HG03442 (cell line): Measurements from ENCODE around the gene MIF4GD.
"Not testable (repeated sequence)": the region's sequence is repeated elsewhere in the genome, so short reads cannot be mapped to it uniquely, and the experiment has no call there.

Experiments used
- ATAC-seq: cut with Tn5 transposase; IDR thresholded peaks from one replicate; pipeline ENCODE4 v1.9.1; 2021; ENCODE audit warnings: mild to moderate bottlenecking, moderate library complexity; ENCODE audit not compliant: unreplicated experiment

The MIF4GD gene

GRCh38 chr17:75289115-75289831, 18.2 kb upstream of the MIF4GD start, which contains the start of gene SLC25A19:
Gene SLC25A19 (minus strand): TSS chr17:75289433. CDS start chr17:75286764, 2,669 bp downstream.
- ATAC-seq = peak; percentile 88

- peak; percentile 12 for ATAC-seq
These were observed 17.7 kb upstream of the MIF4GD start for GRCh38 chr17:75288770-75289114.

- ATAC-seq = no peak
These were observed 17.3 kb upstream of the MIF4GD start for GRCh38 chr17:75288359-75288758.

GRCh38 chr17:75287221-75287620, 16.2 kb upstream of the MIF4GD start:
- no peak for ATAC-seq

GRCh38 chr17:75285123-75285522, 14.1 kb upstream of the MIF4GD start:
- ATAC-seq = no peak

- not testable (repeated sequence) for ATAC-seq
These were observed 9.2 kb upstream of the MIF4GD start for GRCh38 chr17:75280189-75280588.

- ATAC-seq = no peak
These were observed 6.6 kb upstream of the MIF4GD start for GRCh38 chr17:75277664-75278071.

GRCh38 chr17:75273977-75274708, 3.1 kb upstream of the MIF4GD start:
- ATAC-seq = no peak

- no peak for ATAC-seq
These were observed 1.8 kb upstream of the MIF4GD start for GRCh38 chr17:75272848-75273184.

- ATAC-seq = no peak
These were observed 1.2 kb upstream of the MIF4GD start for GRCh38 chr17:75271955-75272847.

- ATAC-seq = peak; percentile 56
These were observed 363 bp upstream of the MIF4GD start for GRCh38 chr17:75271233-75271954.

GRCh38 chr17:75270218-75270965, 639 bp downstream of the MIF4GD start:
- ATAC-seq = peak; percentile 37

- ATAC-seq = no peak
These were observed 1.2 kb downstream of the MIF4GD start for GRCh38 chr17:75269844-75270217.

GRCh38 chr17:75267411-75268232, 3.4 kb downstream of the MIF4GD start:
- no peak for ATAC-seq

GRCh38 chr17:75267153-75267410, 3.9 kb downstream of the MIF4GD start:
- ATAC-seq = no peak

- no peak for ATAC-seq
These were observed 4.5 kb downstream of the MIF4GD start for GRCh38 chr17:75266316-75267152.

GRCh38 chr17:75265614-75266315, 5.3 kb downstream of the MIF4GD start:
- ATAC-seq = no peak

GRCh38 chr17:75263055-75263454, 8.0 kb downstream of the MIF4GD start:
- ATAC-seq = no peak
